GOT3 (cell line): Measurements from ENCODE around the gene CDC73.
"Not testable (repeated sequence)": the region's sequence is repeated elsewhere in the genome, so short reads cannot be mapped to it uniquely, and the experiment has no call there.

Source experiments
- DNase-seq: peaks from one replicate; lab custom pipeline; 2025; ENCODE audit warnings: mixed read lengths; lab: John Stamatoyannopoulos, UW

The CDC73 gene

GRCh38 chr1:193231146-193231545, 109.3 kb downstream of the CDC73 start:
- DNase-seq, result not testable (repeated sequence)

DNA sequence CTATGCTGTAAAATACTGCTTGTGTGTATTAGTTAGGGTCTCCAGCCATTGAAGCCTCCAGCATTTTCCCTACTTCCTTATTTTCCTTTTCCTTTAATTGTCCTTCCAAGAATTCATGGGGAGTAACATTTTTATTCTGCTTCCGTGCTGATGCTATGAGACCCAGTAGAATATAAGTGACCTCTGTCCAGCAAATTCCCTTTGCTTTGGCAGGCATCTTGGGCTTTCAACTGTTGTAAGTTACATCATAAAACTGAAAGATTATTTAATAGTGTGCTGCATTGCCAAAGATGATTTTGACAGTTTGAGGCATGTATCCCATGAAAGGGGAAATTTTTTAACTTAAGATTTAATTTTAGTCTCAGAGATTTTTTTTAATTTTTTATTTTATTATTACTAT, 112.7 kb downstream of the CDC73 start:
- no peak for DNase-seq

- no peak for DNase-seq
These were observed 115.6 kb downstream of the CDC73 start for GRCh38 chr1:193237381-193237978.

DNA sequence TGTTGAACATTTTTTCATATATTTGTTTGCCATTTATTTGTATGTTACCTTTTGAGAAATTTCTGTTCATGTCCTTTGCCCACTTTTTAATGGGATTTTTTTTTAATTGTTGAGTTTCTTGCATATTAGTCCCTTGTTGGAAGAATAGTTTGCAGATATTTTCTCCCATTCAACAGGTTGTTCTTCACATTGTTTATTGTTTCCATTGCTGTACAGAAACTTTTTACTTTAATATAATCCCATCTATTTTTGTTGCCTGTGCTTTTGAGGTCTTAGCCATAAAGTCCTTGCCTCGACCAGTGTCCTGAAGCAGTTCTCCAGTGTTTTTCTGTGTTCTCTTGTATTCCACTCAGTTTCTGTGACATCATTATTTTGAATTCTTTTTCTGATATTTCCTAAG, 118.8 kb downstream of the CDC73 start:
- DNase-seq, result no peak

DNA sequence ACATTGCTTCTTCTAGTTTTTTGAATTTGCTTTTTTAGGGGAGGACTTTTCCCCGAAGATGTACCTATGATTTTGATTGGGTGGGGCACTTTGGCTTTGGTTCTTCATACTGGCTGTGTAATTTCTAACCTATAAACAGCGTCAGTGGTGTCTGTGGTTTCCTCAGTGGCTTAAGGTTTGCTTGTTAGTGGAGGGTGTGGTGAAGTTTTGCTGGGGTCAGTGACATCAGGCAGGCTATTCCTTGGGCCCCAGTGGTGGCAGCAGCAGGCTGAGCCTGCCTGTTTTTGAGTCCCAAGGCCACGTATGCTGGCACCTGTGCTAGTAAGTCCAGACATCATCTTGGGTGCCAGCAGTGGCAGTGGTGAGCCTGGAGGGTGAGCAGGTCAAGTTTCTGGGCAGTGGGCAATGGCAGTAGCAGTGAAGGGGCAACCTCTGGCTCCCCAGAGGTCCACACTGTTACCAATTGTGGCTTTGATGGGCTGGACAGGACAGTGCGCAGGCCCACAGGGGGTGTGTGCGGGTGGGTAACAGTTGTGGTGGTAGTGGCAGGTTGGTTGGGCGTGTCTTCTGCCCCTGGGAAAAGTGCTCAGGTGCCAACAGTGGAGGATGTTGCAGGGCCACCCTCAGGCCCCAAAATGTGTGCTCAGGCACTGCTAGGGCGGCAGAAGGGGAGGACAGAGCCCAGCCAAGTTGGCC, 119.4 kb downstream of the CDC73 start:
- no peak for DNase-seq

DNA sequence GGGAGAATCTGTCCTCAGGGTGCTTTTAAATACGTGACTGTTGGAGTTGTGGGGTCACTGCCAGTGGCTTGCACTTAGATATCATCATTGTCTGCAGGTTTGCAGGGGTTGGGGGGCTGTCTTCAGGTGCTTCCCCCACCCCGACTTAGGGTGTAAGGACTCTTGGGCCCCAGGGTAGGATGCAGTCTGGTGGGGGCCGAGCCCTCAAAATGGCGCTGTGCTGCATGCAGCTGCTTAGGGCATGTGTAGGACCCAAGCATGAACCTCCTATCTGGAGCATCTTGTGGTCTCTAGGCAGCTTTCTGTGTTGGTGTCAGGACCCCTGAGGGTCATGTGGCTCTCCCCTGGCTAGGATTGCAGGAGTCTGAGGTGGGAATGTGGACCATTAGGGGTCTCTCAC, 120.2 kb downstream of the CDC73 start:
- DNase-seq, result no peak

DNA sequence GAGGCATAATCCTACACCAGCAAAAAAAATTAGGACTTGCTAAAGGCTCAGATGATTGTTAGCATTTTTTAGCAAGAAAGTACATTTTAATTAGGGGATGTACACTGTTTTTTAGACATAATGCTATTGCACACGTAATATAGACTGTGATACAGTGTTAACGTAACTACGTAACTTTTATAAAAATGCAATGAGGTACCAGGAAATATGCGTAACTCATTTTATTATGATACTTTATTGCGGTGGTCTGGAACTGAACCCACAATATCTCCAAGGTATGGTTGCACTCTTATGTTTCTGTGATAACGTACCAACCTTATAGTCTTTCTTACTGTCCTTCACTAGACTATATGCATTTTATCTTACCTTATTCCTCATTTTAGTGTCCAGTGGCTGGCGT, 127.4 kb downstream of the CDC73 start:
- no peak for DNase-seq

DNA sequence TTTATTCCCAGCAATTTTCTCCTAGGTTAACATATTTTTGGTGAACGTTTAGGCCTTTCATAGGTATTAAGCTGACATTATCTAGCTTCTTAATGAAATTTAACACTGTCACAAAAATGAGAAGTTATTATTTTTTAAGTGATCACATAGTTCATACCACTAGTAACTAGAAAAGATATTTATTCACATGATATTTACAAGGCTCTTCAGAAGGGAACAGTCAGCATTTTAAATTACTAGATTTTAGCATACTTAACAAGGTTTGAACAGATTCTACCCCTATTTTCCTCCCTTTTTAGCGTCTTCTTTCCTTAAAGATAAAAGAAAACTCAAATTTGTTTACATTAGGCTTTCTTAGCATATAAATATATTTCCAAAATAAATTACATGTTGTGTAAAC, 130.1 kb downstream of the CDC73 start:
- no peak for DNase-seq

DNA sequence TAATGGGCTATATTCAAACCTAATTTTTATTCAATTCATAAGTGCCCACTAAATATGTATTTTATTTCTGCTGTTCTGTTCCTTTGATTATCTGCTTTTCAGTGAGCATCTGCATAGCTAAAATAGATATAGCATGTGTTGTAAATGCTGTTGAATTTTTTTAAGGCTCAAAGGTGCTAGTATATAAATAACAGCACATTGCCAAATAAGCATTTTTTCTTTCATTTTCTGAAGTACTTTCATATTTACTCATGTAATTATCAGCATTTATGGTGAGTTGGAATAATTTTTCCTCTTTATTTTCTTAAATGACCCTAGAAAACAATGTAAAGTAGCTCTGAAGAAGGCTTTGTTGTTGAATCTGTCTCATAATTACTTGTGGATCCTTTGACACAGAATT, 134.2 kb downstream of the CDC73 start:
- DNase-seq, result no peak

- no peak for DNase-seq
These were observed 137.8 kb downstream of the CDC73 start for GRCh38 chr1:193259636-193260035.

DNA sequence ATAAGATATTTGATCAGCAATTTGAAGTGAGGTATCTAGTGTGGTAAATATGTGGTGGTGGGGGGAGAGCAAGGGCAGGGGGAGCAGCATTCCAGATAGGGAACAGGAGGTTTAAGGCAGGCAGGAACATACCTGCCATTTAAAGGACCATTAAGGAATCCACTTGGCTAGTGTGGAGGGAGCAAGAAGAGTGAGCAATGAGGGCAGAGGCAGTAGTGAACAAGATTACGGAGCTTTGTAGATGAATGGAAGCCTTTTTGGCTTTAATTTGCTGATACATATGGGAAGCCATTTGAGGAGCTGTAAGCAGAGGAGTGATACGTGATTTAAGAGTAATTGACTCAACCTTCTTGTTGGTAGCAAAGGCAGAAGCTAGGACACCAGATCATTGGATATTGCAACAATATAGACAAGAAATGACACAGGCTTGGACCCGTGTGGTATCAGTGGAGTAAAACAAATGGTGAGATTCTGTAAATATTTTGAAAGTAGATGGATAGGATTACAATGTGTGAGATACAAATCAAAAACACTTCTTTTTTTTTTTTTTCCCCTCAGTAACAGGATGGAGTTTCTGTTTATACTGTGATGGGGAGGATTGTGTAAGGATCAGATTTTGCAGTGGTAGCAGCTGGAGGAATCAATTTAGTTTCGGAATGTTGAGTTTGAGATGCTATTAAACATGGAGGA, 138.4 kb downstream of the CDC73 start:
- DNase-seq, result no peak

DNA sequence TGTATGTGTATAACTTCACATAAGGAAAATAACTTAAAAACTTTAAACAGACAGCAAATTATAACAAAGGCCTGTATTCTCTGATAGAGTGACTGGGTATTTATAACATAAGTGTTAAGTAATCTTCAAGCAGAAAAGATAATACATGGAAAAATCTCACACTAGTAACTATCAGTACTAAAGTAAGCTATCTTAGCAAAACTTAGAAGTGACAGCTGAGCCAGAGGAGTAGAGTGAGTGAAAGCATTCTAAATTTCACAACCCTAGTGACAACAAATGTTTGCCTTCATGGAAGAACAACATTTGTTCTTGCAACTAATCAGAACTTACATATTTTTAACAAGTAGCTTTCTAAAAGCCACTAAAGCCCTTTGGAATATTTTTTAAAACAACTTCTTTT, 139.1 kb downstream of the CDC73 start:
- DNase-seq, result no peak

DNA sequence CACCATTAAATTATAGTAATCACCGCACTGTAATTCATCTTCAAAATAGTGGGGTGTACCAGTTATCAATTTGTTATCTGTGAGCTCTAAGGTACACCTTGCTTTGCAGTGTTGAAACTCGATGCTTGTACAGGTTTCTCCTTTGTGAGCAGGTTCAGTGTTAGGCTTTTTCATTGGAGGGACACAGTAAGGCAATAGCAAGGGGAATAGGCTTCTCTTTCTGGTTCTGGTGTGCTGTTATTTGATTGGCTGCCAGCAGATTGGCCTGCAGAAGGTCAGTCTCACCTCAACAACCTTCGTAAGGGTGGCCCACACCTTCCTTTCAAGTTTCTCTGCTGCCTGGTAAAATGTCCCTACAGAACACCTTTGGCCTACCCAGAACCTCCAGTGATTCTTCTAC, 140.8 kb downstream of the CDC73 start:
- no peak for DNase-seq

DNA sequence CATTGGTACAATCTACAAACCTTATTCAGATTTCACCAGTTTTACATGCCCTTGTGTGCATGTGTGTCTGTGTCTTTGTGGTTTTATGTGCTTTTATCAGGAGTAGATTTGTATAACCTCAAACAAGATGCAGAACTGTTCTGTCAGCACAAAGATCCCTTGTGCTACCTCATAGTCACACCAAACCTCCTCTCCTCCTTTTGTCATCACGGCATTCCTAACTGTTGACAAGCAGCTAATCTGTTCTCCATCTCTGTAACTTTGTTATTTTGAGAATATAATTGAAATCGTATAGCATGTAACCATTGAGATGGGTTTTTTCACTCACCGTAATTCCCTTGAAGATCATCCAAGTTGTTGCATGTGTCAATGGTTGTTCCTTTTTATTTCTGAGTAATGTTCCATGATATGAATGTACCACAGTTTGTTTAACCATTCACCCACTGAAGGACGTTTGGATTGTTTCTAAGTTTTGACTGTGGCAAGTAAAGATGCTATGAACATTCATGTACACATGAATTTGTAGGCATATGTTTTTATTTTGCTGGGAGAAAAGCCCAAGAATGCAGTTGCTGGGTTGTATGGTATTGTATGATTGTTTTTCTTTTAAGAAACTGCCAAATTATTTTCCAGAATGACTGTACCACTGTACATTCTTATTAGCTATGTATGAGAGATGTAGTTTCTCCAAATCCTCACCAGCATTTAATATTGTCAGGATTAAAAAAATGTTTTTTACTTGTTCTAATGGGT, 142.7 kb downstream of the CDC73 start:
- no peak for DNase-seq

DNA sequence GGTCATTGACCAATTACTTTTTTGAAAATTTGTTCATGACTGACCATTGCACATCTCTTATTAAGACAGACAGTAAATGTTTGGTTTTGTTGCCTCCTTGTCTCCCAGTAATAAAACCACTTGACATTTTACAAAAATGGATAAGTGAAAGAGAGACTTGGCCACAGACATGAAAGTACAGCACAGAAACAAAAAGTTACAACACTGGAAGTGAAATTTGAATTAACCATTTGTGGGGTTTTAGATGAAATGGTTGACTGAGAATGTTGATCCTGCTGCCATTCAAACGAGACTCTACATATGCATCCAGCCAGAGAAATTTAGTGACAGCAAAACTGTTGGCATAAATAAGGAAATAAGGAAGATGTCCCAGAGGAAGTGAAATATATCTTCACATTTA, 143.9 kb downstream of the CDC73 start:
- DNase-seq, result no peak

GRCh38 chr1:193266794-193267193, 145.0 kb downstream of the CDC73 start:
- not testable (repeated sequence) for DNase-seq

DNA sequence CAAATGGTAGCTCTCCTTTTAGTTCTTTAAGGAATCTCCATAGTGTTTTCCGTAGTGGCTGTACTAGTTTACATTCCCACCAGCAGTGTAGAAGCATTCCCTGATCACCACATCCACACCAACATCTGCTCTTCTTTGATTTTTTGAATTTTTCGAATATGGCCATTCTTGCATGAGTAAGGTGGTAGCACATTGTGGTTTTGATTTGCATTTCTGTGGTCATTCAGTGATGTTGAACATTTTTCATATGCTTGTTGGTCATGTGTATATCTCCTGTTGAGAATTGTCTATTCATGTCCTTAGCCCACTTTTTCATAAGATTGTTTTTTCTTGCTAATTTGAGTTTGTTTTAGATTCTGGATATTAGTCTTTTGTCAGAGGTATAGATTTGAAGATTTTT, 149.2 kb downstream of the CDC73 start:
- no peak for DNase-seq

GRCh38 chr1:193275773-193276172, 153.9 kb downstream of the CDC73 start:
- no peak for DNase-seq

DNA sequence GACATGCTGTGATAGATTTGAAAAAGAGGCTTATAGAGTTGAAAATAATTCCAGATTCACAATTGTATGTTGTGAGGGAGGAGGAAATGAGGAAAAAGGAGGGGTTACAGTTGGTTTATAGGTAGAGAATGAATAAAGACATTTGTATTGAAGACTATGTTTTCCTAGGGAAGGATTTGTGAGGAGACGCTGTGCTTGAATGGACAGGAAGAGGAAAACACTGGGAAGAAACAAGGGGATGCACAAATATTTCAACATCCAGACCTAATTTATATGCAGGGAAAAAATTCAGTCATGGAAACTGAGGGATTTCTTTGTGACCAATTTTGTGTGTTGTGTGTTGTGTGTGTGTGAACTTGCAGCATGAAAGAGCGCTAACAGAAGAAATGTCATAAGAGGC, 157.1 kb downstream of the CDC73 start:
- DNase-seq, result no peak

DNA sequence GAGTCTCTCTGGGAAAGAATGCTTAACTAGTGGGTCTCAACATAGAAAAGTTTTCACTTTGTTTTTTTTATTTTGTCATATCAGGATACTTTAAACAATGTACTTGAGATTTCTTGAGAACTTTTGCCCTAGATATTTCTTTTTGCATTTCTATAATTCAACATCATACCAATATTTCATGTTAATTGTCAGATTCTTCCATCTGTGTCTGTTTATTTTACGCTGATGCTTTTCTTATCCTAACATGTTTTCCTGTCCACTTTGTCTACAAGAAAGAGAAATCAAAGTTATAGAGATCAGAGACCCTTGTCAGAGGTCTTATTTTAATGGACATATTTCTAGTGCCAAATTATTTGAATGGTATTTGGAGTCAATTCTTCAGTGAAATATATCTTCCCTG, 160.1 kb downstream of the CDC73 start:
- no peak for DNase-seq

- DNase-seq, result no peak
These were observed 161.2 kb downstream of the CDC73 start for GRCh38 chr1:193283016-193283415.

DNA sequence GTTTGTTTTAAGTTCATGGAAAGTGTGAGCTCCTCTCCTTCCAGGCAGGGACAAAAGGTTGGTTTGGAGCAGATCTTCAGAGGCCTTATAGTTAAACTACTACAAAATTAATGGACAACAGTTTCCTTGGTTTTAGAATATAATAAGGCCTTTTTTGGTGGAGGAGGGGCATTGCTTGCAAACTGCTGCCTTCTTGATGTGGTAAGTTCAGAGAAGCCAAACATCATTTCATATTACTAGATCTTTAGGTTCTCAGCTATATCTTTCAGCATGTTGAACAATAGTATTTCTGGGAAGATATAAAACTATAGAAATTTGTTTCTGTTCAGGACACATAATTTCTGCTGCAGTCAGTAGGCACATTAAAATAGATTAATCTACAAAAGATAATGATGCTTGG, 162.4 kb downstream of the CDC73 start:
- DNase-seq, result no peak

GRCh38 chr1:193285641-193286040, 163.8 kb downstream of the CDC73 start:
- no peak for DNase-seq
